SK-N-MC (cell line): ENCODE measurements around the gene CFAP58.

Experiments
- EZH2 ChIP-seq: fragments of 200-600 bp; sonication (generic); IDR thresholded peaks from one replicate; pipeline ENCODE4 v1.6.1; 2017; ENCODE audit warnings: antibody characterized with exemption
- FOXP2 ChIP-seq: optimal IDR thresholded peaks from 2 replicates; pipeline ENCODE3; 2011; ENCODE audit warnings: mild to moderate bottlenecking, moderate library complexity; ENCODE audit not compliant: insufficient read depth; ENCODE audit errors: extremely low read length, control extremely low read depth
- POLR2AphosphoS5 ChIP-seq: IDR thresholded peaks from 2 replicates; pipeline ENCODE4 v1.6.1; 2012; ENCODE audit warnings: mild to moderate bottlenecking, low read depth, low read length, borderline replicate concordance

DNA sequence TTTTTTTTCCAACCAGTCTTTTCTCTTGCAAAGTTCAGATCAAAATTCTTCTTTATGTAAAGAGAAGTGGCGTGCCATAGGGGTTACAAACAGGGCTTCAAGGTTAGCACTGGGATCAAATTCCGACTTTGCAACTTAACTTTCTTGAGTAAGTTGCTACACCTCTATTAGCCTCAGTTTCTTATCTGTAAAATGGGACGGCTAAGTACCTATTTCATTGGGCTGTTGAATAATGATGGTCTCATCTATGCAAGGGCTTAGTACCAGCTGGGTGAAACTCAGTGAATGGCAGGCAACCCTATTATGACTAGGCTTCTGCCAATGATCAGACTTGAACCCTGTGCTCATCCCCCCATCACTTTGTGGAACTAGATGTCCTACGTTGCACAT, 49.3 kb upstream of the CFAP58 start:
- no peak for TF ChIP-seq EZH2
- no peak for TF ChIP-seq POLR2AphosphoS5
- no peak for TF ChIP-seq FOXP2
